Stomach (tissue), 9 donors: Measurements from ENCODE around the gene PALLD. TPM values are rescaled to one million over a fixed set of nuclear protein-coding genes. Genes with fewer than 3 reads are reported as not detected.
"Not testable (repeated sequence)": the region's sequence is repeated elsewhere in the genome, so short reads cannot be mapped to it uniquely, and the experiment has no call there.

Experiments used
- DNase-seq, 2 donors: peaks; one replicate each; pipeline versions ENCODE4 v3.0.0 to v3.0.0-alpha.2; 2013 to 2019
- H3K27ac ChIP-seq, 5 donors: fragments of 200-600 bp in 4 of 5; sonication (generic) in 4 of 5; one replicate each; pipeline ENCODE4 v1.5.1; 2013 to 2019; ENCODE audit warnings: mild to moderate bottlenecking in 1 of 5, moderate library complexity in 1 of 5
- H3K27me3 ChIP-seq, 3 donors: fragments of 200-600 bp; sonication (generic); one replicate each; pipeline ENCODE4 v1.5.1; 2017 to 2019; ENCODE audit warnings: mixed run types in 1 of 3
- H3K36me3 ChIP-seq, 4 donors: fragments of 200-600 bp; sonication (generic); 1 replicate in 3 of 4; 2 replicates in 1 of 4; pipeline ENCODE4 v1.5.1; 2016 to 2019
- H3K4me1 ChIP-seq, 4 donors: fragments of 200-600 bp; sonication (generic); one replicate each; pipeline ENCODE4 v1.5.1; 2016 to 2019
- H3K4me3 ChIP-seq, 4 donors: fragments of 200-600 bp; sonication (generic) in 3 of 4; one replicate each; pipeline ENCODE4 v1.5.1; 2016 to 2019; ENCODE audit warnings: mild to moderate bottlenecking in 1 of 4
- H3K9me3 ChIP-seq, 4 donors: fragments of 200-600 bp; sonication (generic); one replicate each; pipeline ENCODE4 v1.5.1; 2016 to 2019
- EP300 ChIP-seq: sonication (generic); formaldehyde crosslinking; IDR thresholded peaks from one replicate; pipeline ENCODE4 v1.6.1; 2017; ENCODE audit warnings: antibody characterized with exemption
- POLR2A ChIP-seq, 4 donors: fragments of 450-650 bp; IDR thresholded peaks; one replicate each; pipeline ENCODE4 v1.6.1; 2016; ENCODE audit warnings: antibody characterized with exemption in 4 of 4, control low read depth in 2 of 4, mild to moderate bottlenecking in 1 of 4, moderate library complexity in 1 of 4
- POLR2AphosphoS5 ChIP-seq, 3 donors: sonication (generic); formaldehyde crosslinking; IDR thresholded peaks; one replicate each; pipeline ENCODE4 v1.6.1; 2016; ENCODE audit warnings: antibody characterized with exemption in 3 of 3
- WGBS, 5 donors: extraction: QIAGEN DNeasy Blood & Tissue Kit in 3 of 5; methylation state at CpG; one replicate each; pipeline versions ENCODE4 v1.1.5 to v1.1.7; 2013 to 2018; 5-methylcytosine and 5-hydroxymethylcytosine counted together
- intact Hi-C: fragments of 100-400 bp; cut with DNase I; formaldehyde crosslinking; loops from one replicate; pipeline ENCODE4 v1.15.1; 2023; ENCODE audit warnings: low total_unique reads
- polyA plus RNA-seq, 3 donors: library from polyadenylated mRNA; stranded (reverse); fragments of 200-250 nt; gene quantifications; one replicate each; pipeline ENCODE4 v1.2.3, GENCODE V29; 2013
- total RNA-seq, 5 donors: library from RNA; depleted of rRNA; stranded (reverse); fragments of >200 nt; gene quantifications; one replicate each; pipeline versions ENCODE4 v1.1.0 to v1.2.3, GENCODE V29; 2014 to 2016
- TF ChIP-seq, protein P1 (sequence below), 7 experiments: fragments of 450-650 bp in 4 of 7; fragments of 200-600 bp in 3 of 7; sonication (generic) in 3 of 7; IDR thresholded peaks; one replicate each; pipeline ENCODE4 v1.5.1; 2016 to 2019; ENCODE audit warnings: antibody characterized with exemption in 7 of 7, control low read depth in 2 of 7, mild to moderate bottlenecking in 1 of 7
- donor health status: healthy with polysubstance abuse.
- donor health status: Bipolar disorder and iron deficiency.
- donor health status: healthy.

Gene PALLD
- total and polyA plus RNA-seq, 8 donors: 75.9 to 984 (median 206) TPM

DNA sequence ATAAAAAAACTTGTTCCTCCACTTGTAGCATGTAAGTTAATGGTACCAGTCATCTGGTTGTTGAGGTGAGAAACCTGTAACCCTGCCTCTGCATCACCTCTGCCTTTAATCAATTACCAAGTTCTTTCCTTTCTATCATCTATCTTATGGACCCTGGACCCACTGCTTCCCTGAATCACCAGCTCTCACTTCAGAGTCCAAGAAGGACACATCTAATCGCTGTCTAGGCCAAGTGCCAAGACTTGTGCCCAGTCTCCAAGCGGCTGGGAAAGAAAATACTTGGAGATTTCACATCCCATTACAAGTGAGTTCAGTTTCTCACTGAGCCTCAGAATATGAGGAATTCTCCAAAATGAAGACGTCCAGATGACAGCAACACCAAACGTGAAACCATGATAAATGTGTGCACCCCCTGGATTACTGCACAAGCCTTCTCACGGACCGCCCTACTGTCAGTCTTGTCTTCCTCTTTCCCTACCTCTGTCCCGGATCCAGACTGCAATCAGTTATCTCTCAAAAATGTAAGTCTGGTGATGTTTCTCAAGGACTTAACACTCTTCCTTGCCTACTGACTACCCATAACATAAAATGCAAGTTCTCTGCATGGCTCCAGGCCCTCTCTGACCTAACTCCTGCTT, 10.4 kb downstream of the PALLD start:
- H3K27ac ChIP-seq: no peak overlapping the region
- intact Hi-C loops: no loop called here
- H3K27me3 ChIP-seq: no peaks in the 10 kb centered on the region
- TF ChIP-seq, protein P1, sequence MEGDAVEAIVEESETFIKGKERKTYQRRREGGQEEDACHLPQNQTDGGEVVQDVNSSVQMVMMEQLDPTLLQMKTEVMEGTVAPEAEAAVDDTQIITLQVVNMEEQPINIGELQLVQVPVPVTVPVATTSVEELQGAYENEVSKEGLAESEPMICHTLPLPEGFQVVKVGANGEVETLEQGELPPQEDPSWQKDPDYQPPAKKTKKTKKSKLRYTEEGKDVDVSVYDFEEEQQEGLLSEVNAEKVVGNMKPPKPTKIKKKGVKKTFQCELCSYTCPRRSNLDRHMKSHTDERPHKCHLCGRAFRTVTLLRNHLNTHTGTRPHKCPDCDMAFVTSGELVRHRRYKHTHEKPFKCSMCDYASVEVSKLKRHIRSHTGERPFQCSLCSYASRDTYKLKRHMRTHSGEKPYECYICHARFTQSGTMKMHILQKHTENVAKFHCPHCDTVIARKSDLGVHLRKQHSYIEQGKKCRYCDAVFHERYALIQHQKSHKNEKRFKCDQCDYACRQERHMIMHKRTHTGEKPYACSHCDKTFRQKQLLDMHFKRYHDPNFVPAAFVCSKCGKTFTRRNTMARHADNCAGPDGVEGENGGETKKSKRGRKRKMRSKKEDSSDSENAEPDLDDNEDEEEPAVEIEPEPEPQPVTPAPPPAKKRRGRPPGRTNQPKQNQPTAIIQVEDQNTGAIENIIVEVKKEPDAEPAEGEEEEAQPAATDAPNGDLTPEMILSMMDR (IDR thresholded peaks at IDR 0.05): no peak
- no peak for TF ChIP-seq POLR2A (IDR thresholded peaks at IDR 0.05)
- TF ChIP-seq EP300: no peak
- no peak for TF ChIP-seq POLR2AphosphoS5 (IDR thresholded peaks at IDR 0.05)
- WGBS, 5 donors: 67 to 76% (median 73%) methylated on average over 7 of the region's 7 CpGs
- peak in 1 of 2 donors; percentile 52 for DNase-seq
- no peaks in the 10 kb centered on the region for H3K36me3 ChIP-seq
- no peaks in the 10 kb centered on the region for H3K9me3 ChIP-seq
- no peak overlapping the region for H3K4me3 ChIP-seq
- H3K4me1 ChIP-seq: peaks cover 0 to 7% (median 0%) of the 10 kb centered on the region in 4 donors

DNA sequence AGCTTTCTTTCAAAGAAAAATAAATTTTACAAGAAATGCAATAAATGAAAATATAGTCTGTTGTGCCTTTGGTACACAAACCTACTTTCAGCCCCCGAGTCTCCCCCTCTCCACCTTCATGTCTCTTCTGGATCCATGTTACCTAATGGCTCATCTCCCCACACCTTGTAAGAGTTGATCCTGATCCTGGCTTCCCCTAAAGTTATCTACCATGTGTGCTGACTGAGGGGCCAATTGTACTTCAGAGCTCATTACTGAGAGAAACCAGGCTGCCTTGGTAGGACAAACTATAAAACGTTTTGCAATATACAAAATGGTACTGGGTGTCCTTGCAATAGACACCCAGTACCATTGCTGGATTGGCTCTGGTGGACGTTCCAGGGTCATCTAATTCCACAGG, 11.8 kb downstream of the PALLD start:
- H3K27ac ChIP-seq: no peak overlapping the region
- no peaks in the 10 kb centered on the region for H3K36me3 ChIP-seq
- intact Hi-C loops: no loop called here
- no peaks in the 10 kb centered on the region for H3K27me3 ChIP-seq
- 73 to 87% (median 86%) methylated on average over 3 of the region's 3 CpGs for WGBS, 5 donors
- no peaks in the 10 kb centered on the region for H3K4me1 ChIP-seq
- H3K9me3 ChIP-seq: no peaks in the 10 kb centered on the region
- no peak overlapping the region for H3K4me3 ChIP-seq
- TF ChIP-seq POLR2A (IDR thresholded peaks at IDR 0.05) (no peak), EP300 (no peak), POLR2AphosphoS5 (IDR thresholded peaks at IDR 0.05) (no peak)
- TF ChIP-seq, protein P1 (IDR thresholded peaks at IDR 0.05): no peak
- DNase-seq: no peak

DNA sequence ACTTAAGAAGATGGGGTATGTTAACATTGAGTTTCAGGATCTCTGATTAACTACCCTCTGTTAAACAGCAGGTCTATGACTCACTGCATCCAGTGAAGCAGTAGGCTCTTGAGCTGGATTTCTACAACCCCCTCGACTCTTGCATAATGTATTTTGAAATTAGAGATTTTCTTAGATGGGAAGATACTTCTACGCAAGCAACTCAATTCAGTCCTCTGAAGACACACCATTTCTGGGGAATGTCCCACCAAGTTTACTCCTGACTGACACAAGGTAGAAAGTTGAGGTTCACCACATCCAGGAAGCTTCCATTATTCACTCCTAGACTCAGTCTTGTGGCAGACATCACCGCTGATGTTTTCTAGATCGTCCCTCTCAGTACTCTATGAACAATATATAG, 12.9 kb downstream of the PALLD start:
- H3K36me3 ChIP-seq: no peaks in the 10 kb centered on the region
- no peak overlapping the region for H3K27ac ChIP-seq
- WGBS, 5 donors: 56 to 71% (median 68%) methylated on average over 4 of the region's 4 CpGs
- DNase-seq: no peak
- H3K27me3 ChIP-seq: no peaks in the 10 kb centered on the region
- H3K4me3 ChIP-seq: no peak overlapping the region
- H3K4me1 ChIP-seq: peaks cover 0 to 8% (median 0%) of the 10 kb centered on the region in 4 donors
- intact Hi-C loops: no loop called here
- no peaks in the 10 kb centered on the region for H3K9me3 ChIP-seq
- TF ChIP-seq POLR2AphosphoS5 (IDR thresholded peaks at IDR 0.05) (no peak), POLR2A (IDR thresholded peaks at IDR 0.05) (no peak), EP300 (no peak)
- TF ChIP-seq, protein P1 (IDR thresholded peaks at IDR 0.05): no peak

DNA sequence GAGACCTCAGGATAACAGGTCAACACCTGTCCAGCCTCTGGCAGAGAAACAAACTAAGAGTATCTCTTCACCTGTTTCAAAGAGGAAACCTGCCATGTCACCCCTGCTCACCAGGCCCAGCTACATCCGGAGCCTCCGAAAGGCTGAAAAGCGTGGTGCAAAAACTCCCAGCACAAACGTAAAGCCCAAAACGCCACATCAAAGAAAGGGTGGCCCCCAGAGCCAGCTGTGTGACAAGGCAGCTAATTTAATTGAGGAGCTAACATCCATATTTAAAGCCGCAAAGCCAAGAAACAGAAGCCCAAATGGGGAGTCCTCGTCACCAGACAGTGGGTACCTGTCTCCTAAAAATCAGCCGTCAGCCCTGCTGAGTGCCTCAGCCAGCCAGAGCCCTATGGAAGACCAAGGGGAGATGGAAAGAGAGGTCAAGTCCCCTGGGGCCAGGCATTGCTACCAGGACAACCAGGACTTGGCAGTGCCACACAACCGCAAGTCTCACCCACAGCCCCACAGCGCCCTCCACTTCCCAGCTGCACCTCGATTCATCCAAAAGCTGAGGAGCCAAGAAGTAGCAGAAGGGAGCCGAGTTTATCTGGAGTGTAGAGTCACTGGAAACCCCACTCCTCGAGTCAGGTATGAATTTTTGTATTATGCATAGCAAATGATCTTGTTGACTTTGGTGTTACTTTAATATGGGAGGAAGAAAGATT, 15.1 kb downstream of the PALLD start:
- Histone ChIP-seq H3K27ac (no peak overlapping the region), H3K4me3 (no peak overlapping the region), H3K9me3 (no peaks in the 10 kb centered on the region), H3K36me3 (no peaks in the 10 kb centered on the region), H3K4me1 (peaks cover 0 to 8% (median 4%) of the 10 kb centered on the region in 4 donors), H3K27me3 (no peaks in the 10 kb centered on the region)
- TF ChIP-seq POLR2A (IDR thresholded peaks at IDR 0.05) (no peak), EP300 (no peak), POLR2AphosphoS5 (IDR thresholded peaks at IDR 0.05) (no peak)
- peak in 1 of 2 donors; percentile 59 for DNase-seq
- WGBS, 5 donors: 79 to 92% (median 90%) methylated on average over 11 to 13 of the region's 13 CpGs
- intact Hi-C loops: no loop called here

DNA sequence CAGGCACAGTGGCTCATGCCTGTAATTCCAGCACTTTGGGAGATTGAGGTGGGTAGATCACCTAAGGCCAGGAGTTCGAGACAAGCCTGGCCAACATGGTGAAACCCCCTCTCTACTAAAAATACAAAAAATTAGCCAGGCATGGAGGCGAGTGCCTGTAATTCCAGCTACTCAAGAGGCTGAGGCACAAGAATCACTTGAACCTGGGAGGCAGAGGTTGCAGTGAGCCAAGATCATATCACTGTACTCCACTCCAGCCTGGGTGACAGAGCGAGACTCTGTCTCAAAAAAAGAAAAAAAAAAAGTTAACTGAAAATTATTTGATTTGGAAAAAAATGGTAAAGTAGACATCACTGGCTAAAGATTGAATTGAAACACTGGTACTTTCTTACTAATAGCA, 17.0 kb downstream of the PALLD start:
- H3K36me3 ChIP-seq, H3K4me3 ChIP-seq, H3K27ac ChIP-seq, H3K9me3 ChIP-seq, H3K4me1 ChIP-seq, DNase-seq, H3K27me3 ChIP-seq, intact Hi-C loops: not testable (repeated sequence)
- 89 to 94% (median 92%) methylated on average over 3 of the region's 3 CpGs for WGBS, 5 donors
